Measurements from ENCODE around the gene CRTC1. TPM values are rescaled to one million over a fixed set of nuclear protein-coding genes. Genes with fewer than 3 reads are reported as not detected.

Gene CRTC1, protein sequence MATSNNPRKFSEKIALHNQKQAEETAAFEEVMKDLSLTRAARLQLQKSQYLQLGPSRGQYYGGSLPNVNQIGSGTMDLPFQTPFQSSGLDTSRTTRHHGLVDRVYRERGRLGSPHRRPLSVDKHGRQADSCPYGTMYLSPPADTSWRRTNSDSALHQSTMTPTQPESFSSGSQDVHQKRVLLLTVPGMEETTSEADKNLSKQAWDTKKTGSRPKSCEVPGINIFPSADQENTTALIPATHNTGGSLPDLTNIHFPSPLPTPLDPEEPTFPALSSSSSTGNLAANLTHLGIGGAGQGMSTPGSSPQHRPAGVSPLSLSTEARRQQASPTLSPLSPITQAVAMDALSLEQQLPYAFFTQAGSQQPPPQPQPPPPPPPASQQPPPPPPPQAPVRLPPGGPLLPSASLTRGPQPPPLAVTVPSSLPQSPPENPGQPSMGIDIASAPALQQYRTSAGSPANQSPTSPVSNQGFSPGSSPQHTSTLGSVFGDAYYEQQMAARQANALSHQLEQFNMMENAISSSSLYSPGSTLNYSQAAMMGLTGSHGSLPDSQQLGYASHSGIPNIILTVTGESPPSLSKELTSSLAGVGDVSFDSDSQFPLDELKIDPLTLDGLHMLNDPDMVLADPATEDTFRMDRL
- 10 to 100 TPM; 16.6 to 23.1 (median 18.9) TPM for polyA plus RNA-seq (ENCODE audit: insufficient read length in 4 of 4)

DNA sequence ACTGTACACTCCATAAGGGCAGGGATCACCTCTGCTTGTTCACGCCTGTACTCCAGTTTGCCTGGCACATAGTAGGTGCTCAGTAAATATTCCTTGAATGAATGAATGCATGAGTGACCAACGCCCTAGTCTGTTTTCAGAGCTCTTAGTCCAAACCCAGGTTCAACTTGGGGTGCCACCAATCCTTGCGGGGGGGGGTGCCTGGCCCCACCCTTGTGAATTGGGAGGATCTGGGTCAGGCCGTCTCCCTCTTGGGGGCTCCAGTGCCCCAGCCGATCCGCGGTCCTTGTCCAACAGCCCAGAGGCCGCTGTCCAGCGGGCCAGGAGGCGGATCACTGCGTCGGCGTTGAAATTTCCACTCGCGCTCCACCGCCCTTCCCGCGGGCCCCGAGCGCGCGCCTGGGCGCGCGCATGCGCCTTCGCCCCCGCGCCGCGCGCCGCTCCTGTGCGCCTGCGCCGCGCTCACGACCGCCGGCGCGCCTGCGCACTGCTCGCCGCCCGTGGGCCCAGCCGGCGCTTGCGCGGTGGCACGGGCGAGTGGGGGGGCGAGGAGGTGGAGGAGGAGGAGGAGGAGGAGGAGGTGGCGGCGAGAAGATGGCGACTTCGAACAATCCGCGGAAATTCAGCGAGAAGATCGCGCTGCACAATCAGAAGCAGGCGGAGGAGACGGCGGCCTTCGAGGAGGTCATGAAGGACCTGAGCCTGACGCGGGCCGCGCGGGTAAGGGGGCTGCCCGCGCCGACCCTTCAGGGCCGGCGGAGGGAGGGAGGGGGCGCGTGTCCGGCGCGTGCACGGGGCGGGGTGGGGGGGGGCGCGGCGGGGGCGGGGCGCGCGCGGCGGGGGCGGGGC is at the start of gene CRTC1:
Gene CRTC1, plus strand, starts transcription at position 572 of the 849 bp plus-strand sequence. Its CDS starts 23 bp downstream, at position 595.
- DNase-seq (ENCODE audit: low read depth in 4 of 4, low spot score in 3 of 4), result peak; percentile 80 to 87 (median 80)

DNA sequence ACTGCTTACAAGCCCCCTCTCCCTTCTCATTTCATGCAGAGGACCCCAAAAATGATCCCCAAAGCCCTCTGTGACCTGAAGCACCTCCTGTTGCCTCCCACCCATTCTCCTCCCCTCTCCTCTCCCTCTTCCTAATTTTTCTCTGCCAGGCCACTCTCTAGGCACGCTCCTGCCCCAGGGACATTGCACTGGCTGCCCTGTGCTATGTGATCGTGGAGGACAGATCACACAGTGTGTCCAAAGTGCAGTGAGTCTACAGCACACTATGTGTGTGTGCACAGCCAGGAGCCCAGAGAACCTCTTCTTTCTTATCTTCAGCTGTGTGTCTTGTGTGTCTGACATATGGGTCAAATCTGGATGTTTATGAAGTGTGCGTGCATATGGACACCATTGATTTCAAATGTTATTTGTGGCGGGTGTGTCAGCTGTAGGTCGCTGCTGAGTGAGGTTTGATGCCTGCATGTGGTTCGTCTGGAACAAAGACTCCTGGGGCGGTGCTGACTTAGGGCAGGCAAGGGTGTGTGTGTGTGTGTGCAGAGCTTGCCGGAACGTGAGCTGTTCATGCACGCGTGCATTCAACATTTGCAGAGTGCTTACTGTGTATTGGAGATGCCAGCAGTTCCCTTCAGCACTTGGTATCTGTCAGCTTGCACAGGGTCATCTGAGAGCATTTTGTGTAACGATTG is 48.7 kb upstream of the CRTC1 start:
- no peak for DNase-seq (ENCODE audit: low read depth in 4 of 4, low spot score in 3 of 4)

DNA sequence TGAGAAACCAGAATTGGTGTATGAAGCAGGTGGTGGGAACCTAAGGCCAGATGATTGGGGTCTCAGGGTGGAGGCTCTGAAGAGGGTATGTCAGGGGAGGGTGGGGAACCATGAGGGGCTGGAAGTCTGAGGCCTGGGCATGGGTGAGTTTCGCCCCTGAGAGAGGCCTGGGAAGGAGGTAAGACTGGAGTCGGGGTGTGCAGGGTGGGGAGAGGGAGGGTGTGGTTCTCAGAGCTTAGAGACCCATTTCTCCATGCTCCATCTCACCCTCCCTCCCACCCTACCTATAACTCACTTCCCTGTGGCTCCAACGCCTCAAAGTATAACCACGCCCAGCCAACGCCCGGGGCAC is 47.7 kb upstream of the CRTC1 start:
- no peak for DNase-seq (ENCODE audit: low read depth in 4 of 4, low spot score in 3 of 4)

DNA sequence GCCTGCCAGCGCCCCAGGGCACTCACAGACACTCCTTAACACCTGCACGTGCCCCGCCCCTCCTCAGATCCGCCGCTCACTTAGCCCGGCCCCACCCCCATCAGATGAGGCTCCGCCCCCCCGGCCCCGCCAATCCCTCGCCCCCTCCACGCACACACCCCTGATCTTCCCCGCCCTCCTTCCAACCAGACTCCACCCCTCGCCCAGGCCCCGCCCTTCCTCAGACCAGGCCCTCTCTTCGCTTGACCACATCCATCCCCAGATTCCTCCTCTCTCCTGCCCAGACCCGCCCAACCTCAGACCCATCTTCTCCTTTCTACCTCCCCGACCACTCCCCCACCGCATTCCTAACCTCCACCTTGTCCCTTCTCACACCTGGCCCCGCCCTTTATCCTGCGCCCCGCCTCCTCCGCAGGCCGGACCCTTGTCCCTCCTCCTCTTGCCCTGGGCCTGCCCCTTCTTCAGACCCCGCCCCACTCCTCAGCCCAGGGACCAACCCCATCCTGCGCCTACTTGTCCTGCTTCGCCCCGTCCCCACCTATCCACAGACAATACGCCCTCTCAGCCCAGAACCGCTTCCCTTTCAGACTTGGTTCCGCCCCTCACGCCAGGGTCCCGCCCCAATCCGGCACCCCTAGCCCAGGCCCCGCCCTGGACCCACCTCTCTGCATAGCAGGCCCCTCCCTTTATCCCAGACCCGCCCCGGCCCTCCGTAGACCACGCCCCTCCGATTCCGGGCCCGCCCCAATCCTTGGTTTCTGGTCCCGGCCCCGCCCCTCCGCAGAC is 47.1 kb upstream of the CRTC1 start:
- DNase-seq (ENCODE audit: low read depth in 4 of 4, low spot score in 3 of 4), result peak; percentile 85 to 88 (median 85)

DNA sequence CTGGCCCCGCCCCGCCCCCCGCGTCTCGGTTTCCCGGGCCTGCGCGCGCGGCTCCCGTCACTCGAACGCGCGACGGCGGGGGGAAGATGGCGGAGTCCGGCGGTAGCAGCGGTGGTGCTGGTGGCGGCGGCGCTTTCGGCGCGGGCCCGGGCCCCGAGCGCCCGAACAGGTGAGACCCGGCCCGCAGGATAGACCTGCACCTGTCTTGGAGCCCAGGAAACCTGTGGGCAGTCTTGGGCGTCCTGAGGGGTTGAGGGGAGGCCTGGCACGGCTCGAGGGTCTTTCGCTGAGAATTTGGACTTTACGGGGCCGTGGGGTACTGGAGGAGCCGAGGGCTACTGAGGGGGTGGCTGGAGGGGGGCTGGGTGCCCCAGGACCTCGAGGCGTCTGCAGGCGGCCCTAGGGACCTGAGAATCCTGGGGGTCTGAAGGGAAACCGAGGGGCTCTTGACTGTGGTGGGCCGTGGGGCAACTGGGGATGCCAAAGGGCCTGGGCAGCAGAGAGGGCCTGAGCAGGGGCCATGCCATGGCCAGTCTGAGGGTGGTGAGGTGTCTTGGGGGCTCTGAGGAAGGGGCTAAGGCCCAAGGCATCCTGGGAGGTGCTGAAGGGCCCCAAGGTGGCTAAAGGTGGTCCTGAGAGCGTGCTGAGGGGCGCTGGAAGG is 46.4 kb upstream of the CRTC1 start, which contains the start of gene KLHL26:
Gene KLHL26, plus strand, starts transcription at position 60 of the 661 bp plus-strand sequence. Its CDS starts 27 bp downstream, at position 87.
- no peak for DNase-seq (ENCODE audit: low read depth in 4 of 4, low spot score in 3 of 4)

DNA sequence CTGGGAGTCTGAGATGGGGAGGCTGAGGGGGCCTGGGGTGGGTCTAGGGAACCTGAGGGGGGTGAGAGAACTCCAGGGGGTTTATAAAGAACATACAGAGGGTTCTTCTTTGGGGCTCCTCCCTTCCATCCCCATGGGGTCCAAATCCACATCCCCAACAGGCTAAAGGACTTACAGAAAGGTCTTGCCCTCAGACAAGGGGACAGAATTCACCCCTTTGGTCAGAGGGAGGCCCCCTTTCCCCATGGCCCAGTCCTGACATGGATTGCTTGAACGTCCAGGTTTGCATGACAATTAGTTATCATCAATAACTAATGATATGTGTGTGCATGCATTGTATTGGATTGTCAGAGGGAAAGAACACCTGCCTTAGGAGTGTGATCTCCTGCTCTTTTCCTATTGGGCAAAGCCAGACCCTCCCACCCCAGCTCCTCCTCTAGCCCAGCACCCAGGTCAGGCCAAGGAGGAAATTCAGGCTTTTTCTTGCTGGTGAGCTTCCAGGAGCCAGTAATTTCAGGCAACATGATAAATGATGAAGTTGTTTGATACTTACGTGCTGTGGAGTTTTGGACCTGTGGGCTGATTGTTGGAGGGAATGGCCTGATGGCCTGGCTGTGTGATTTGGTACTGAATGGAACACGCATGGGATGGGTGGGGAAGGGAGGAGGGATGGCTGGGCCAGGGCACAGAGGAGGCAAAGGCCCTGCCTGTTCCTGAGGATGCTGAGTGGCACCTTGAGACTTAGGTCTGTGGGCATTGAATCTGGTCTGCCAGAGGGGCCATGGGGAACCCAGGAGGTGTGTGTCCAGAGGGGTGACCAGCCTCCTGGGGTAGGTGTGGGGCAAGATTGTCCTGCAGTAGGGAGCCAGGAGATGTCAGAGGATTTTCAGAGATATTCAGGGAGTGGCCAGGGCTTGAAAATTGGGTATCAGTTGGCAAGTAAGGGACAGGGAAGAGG is 45.5 kb upstream of the CRTC1 start:
- no peak for DNase-seq (ENCODE audit: low read depth in 4 of 4, low spot score in 3 of 4)

DNA sequence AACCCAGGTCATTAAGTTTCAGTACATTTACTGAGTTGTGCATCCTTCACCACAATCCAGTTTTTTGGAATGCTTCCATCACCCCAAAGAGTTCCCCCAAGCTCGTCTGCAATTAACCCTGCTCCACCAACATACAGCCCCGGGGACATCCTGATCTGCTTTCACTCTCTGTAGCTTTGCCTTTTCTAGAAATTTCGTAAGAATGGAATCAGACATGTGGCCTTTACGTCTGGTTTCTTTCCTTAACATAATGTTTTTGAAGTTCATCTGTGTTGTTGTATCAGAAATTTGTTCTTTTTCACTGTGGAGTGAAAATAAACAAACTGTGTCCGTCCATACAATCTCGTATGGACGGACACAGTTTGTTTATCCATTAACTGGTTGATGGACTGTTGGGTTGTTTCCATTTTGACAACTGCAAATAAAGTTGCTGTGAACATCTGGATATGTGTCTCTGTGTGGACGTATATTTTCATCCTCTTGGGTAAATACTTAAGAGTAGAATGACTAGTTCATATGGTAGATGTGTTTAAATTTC is 43.7 kb upstream of the CRTC1 start:
- no peak for DNase-seq (ENCODE audit: low read depth in 4 of 4, low spot score in 3 of 4)

DNA sequence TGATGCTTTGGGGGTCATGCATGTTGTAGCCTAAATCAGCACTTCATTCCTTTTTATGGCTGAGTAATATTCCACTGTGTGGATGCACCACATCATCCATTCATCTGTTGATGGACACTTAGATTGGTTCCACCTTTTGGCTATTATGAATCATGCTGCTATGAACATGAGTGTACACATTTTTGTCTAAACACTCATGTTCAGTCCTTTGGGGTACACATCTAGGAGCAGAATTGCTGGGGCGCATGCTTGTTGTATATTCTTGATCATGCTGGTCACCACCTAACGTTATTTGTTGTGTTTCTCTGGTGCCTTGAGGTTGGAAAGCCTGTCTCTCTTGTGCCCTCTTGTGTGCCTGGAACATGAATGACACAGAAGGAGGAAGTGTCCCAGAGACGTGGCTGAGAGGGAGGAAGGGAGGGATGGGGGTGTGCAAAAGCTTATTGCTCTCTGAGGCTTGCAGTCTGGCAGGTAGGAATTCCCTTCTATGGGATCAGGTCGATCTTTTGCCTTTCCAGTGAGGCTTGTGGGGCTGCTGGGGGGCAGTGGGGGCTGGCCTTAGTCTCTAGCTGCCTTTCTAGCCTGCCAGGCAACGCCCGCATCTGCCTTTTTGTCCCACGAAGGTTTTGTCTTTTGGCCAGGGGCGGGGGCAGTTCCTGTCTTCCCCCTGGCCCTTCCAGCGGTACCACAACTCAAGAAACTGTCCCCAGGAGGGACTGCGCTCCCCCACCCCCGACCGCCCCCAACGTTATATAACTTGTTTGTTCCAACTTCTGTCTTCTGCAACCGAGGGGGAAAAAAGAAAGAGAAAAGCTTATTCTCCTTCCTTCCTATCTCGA is 39.1 kb upstream of the CRTC1 start:
- no peak for DNase-seq (ENCODE audit: low read depth in 4 of 4, low spot score in 3 of 4)

DNA sequence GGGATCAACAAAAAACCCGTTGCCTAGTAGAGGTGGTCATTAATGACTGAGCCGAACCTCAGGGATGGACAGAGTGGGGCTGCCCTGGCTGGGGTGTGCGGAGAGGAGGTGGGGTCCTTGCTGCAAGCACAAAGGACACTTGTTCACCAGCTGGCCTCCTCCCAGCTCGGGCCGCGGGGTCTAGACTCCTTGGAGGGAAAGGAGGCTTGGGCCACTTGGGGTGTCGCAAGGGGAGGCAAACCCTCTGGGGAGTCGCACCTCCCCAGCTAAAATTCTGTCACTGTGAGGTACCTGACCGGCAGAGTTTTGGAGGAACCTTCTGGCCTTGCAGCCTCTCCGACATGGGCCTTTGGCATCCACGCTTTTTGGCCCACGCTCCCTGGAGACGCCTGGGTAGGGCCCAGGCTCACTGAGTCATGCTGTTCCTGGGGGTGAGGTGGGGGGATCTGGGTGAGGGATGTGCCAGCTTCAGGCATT is 38.4 kb upstream of the CRTC1 start:
- DNase-seq (ENCODE audit: low read depth in 4 of 4, low spot score in 3 of 4), result no peak

DNA sequence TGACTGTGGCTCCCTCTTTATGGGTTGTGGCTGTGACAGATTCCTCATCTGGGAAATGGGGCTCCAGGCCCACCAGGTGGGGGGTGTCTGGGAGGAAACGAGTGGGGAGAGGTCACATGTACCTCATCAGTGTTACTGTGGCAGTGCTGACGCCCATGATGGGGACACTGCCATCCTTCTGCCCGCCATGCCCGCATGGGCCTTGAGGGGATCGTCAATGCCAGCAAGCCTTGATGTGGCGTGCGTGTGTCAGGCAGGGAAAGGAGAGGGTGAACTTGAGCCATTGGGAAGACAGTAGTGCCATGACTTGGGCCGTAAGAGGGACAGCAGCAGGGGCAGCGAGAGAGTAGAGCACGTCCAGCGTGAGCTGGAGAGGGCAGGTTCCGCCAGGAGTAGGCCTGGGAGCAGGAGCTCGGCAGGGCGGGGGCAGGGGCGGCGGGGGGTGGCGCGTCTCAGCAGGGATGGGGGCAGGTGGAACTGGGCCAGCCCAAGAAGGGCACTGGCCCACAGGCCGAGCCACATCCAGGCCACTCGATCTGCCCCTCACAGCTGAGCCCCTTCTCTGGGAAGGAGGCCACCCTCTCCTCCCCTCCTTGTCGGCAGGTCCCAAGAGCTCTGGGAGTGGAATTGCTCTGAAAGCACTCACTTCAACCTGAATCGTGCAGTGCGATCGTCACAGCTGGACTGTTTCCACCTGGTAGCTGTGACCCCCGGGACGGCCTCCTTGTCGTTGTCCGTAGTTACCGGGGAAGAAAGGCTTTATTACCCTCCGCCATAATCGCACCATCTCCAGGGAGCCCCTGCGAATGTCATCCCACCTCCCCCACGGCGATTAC is 36.7 kb upstream of the CRTC1 start:
- no peak for DNase-seq (ENCODE audit: low read depth in 4 of 4, low spot score in 3 of 4)

DNA sequence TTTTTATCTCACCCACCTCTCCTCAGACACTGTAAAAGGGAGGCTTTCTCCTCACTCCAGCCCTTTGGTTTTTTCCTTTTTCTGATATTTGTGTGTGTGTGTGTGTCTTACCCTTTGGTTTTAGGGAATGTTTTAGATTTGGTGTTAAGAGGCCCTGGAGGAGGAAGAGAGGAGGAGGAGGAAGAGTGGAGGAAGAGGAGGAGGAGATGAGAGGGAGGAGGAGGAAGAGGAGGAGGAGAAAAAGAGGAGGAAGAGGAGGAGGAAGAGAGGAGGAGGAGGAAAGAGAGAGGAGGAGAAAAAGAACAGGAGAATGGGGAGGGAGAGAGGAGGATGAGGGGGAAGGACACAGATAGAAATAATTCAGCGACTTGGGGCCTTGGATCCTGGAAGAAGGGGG is 36.1 kb upstream of the CRTC1 start:
- DNase-seq (ENCODE audit: low read depth in 4 of 4, low spot score in 3 of 4), result no peak

DNA sequence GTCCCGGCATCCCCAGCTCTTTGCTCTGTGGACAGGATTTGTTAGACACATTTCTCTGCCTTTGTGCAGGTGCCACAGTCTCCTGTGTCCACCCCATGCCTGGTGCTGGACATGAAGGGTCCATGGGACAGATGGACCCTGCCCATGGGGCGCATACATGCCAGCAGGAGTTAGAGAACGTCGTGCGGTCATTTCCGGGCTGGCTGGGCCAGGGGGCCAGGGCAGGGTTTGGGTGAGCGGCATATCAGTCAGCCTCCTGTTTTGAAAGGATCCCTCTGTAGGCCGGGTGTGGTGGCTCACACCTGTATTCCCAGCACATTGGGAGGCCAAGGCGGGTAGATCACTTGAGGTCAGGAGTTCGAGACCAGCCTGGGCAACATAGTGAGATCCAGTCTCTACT is 35.7 kb upstream of the CRTC1 start:
- no peak for DNase-seq (ENCODE audit: low read depth in 4 of 4, low spot score in 3 of 4)

DNA sequence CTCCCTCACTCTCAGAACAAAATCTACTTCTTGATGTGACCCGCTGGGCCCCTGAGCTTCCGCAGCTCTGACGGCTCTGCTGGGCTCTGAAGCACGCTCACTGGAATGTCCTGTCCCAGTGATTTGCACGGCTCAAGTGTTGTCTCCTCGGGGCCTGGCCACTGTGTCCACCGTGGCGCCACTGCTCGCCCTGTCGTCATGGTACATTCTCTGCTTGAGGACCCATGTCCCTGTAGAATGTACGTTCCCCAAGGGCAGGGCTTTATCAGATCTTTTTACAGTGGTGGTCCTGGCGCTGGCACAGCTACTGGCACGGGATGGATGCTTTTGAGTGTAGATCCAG is 34.5 kb upstream of the CRTC1 start:
- DNase-seq (ENCODE audit: low read depth in 4 of 4, low spot score in 3 of 4), result no peak

DNA sequence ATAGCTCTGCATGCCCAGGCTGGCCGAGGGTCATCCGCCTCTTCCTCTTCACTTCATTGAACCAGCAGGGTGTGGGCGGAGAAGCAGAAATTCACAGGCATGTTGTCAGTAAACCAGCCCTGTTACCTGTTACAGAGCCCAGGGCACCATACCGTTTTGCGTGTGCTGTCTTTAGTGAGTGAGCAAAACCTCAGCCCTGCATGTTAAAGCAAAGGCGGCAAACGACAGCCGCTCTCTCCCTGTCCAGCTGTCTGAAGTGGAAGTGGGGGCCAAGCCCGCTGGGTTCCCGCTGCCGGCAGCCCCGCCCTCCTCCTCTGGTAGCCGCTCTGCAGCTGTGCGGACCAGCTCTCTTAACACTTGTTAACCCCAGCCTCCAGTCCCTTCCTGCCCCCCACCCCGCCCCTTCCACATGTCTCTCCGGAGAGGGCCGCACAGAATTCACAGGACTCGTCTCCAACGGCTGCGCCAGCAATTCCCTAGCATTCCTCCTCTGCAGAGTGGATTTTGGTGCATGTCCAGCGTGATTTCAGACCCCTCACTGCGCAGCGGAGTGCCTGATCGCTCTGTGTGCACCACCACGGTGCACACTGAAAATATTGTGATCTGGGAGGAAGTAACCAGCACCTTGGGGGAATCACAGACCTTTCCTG is 34.0 kb upstream of the CRTC1 start:
- no peak for DNase-seq (ENCODE audit: low read depth in 4 of 4, low spot score in 3 of 4)

DNA sequence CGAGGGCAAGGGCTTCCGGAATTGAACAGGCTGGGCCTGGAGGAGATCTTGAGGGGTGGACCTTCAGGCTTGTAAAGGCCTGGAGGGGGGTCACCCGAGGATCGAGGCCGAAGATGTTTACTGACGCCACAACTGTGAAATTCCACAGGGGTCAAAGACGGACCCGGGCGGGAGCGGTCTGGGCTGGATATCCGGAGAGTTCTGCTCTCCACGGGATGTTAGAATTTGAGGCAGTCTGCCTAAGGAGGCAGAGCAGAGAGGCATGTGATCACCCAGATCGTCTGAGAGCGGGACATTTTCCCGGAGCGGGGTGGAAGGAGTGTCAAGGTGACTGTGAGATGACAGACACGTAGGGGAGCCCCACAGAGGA is 33.5 kb upstream of the CRTC1 start:
- DNase-seq (ENCODE audit: low read depth in 4 of 4, low spot score in 3 of 4), result no peak

All from right renal pelvis (tissue), 4 donors.